ENCODE data around the gene F9.
"Not testable (repeated sequence)": the region's sequence is repeated elsewhere in the genome, so short reads cannot be mapped to it uniquely, and the experiment has no call there.

Gene F9

DNA sequence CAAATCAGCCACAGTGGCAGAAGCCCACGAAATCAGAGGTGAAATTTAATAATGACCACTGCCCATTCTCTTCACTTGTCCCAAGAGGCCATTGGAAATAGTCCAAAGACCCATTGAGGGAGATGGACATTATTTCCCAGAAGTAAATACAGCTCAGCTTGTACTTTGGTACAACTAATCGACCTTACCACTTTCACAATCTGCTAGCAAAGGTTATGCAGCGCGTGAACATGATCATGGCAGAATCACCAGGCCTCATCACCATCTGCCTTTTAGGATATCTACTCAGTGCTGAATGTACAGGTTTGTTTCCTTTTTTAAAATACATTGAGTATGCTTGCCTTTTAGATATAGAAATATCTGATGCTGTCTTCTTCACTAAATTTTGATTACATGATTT lies at the start of gene F9:
Gene F9, plus strand, starts transcription at position 190 of the 400 bp plus-strand sequence. Its CDS starts 26 bp downstream, at position 216.
- Mint-ChIP-seq H3K9me3 (no peaks in the 10 kb centered on the region), H3K27ac (no peak within 1 kb of the TSS), H3K4me3 (no peak within 1 kb of the TSS), H3K4me1 (no peaks in the 10 kb centered on the region), H3K27me3 (no peaks in the 10 kb centered on the region)
- DNase-seq (no peak), ATAC-seq (no peak)

DNA sequence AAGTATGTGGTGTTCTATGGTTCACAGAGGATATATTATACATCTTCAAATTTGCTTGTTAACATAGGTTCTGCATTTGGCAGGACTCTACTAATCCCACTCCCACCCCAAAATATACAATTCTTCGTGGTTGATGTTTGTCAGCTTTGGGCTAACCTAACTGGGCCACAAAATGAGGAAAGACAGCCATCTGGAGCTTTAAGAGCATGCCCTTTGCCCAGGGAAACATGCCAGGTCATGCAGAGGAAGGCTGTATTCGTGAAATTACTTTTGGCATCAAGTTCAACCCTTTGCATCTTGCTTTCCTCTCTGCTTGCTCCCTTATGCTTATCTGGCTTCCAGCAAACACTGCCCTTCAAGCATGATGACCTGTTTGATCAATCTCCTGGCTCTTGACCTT lies 46.8 kb upstream of the F9 start:
- H3K27me3 Mint-ChIP-seq = no peaks in the 10 kb centered on the region
- DNase-seq (no peak), ATAC-seq (no peak)
- H3K4me1 Mint-ChIP-seq = no peaks in the 10 kb centered on the region
- H3K9me3 Mint-ChIP-seq = no peaks in the 10 kb centered on the region
- H3K27ac Mint-ChIP-seq = no peak overlapping the region
- no peak overlapping the region for H3K4me3 Mint-ChIP-seq

DNA sequence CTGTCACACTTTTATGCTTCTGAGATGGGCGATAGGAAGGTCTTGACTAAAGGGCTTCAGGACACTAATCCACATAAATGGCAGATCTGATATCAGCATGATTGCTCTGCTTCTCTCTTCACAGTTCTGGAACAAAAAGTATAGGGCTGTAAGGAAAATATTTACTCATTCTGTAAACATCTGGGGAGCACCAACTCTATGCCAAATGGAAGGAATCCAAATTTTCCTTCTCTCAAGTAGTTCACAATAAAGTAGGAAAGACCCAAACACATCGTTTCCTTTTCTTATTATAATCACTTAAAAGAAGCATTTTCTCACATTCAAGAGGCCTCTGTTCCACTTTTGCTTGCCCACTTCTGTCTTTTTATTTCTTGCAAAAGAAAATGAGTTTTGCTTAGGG lies 45.9 kb upstream of the F9 start:
- Mint-ChIP-seq H3K27ac (no peak overlapping the region), H3K9me3 (no peaks in the 10 kb centered on the region), H3K27me3 (no peaks in the 10 kb centered on the region), H3K4me3 (no peak overlapping the region), H3K4me1 (no peaks in the 10 kb centered on the region)
- ATAC-seq (no peak), DNase-seq (no peak)

DNA sequence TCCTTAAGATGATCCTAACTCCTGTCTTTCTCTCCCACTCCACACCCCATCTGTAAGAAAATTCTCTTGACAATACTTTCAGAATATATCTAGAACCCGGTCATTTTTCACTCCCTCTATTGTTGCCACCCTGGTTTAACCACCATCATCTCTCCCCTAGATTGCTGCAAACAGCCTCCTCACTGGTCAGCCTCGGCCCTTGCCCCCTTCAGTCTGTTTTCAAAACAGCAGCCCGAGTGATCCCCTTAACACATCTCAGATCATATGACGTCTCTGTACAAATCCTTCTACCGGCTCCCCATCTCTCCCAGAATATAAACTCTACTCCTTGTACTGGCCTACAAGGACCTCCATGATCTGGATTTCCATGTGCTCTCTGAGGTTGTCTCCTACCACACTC lies 35.2 kb upstream of the F9 start:
- no peaks in the 10 kb centered on the region for H3K4me1 Mint-ChIP-seq
- H3K4me3 Mint-ChIP-seq = no peak overlapping the region

DNA sequence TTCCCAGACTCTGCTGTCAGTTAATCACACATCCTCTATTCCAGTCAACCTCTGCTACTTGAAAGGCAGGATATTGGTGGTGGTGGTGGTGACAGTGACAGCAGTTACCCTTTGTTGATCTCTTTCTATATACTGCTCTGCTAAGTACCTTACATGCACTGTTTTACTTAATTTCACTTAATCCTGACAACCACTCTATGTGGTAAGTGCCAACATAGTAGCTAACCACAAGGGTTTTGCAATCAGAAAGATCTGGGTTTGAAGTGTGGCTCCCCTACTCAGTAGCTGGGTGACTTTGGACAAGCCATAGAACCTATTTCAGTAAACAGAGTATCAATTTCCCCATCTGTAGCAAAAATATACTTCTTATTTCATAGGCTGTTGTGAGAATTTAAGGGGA lies 24.2 kb upstream of the F9 start:
- H3K9me3 Mint-ChIP-seq = no peaks in the 10 kb centered on the region

More for the DNA sequence above, 35.2 kb upstream of the F9 start:
- no peak overlapping the region for H3K27ac Mint-ChIP-seq
- ATAC-seq (no peak), DNase-seq (no peak)
- no peaks in the 10 kb centered on the region for H3K9me3 Mint-ChIP-seq
- no peaks in the 10 kb centered on the region for H3K27me3 Mint-ChIP-seq

DNA sequence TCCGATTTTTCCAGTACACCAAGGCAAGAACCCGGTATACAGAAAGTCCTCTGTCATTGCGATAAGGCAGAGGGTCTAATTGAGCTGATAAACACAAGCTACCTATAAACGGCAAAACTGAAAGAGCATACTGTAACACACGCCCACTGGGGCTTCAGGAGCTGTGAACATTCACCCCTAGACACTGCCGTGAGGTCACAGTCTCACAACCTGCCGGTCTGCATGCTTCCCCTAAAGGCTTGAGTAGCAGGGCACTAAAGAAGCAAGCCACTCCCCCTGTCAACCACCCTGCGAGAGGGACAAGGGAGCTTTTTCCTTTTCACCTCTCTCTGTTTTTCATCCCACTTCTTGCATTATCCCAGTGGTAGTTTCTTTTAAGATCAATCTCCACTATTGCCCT lies 22.4 kb upstream of the F9 start:
- Mint-ChIP-seq H3K4me1 (no peaks in the 10 kb centered on the region), H3K9me3 (no peaks in the 10 kb centered on the region), H3K27me3 (no peaks in the 10 kb centered on the region), H3K27ac (no peak overlapping the region), H3K4me3 (no peak overlapping the region)
- DNase-seq (no peak), ATAC-seq (no peak)

More for the DNA sequence above, 24.2 kb upstream of the F9 start:
- no peak for DNase-seq
- Mint-ChIP-seq H3K27ac (no peak overlapping the region), H3K4me1 (no peaks in the 10 kb centered on the region), H3K4me3 (no peak overlapping the region), H3K27me3 (no peaks in the 10 kb centered on the region)
- ATAC-seq = no peak

DNA sequence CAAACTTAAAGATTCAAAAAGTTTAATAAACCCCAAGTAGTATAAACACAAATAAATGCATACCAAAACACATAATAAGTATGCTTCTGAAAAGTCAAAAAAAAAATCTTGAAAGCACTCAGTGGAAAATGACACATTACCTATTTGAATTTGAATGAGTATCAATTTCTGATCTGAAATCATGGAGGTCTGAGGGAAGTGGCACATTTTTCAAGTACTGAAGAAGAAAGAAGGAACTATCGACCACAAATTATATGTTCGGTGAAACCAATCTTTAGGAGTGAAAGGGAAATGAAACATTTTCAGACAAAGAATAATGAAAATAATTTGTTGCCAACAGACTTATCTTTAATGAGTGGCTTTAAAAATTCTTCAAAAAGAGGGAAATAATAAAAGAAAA lies 12.1 kb upstream of the F9 start:
- DNase-seq = no peak
- Mint-ChIP-seq H3K27me3 (no peaks in the 10 kb centered on the region), H3K4me3 (no peak overlapping the region), H3K27ac (no peak overlapping the region), H3K4me1 (no peaks in the 10 kb centered on the region), H3K9me3 (no peaks in the 10 kb centered on the region)
- no peak for ATAC-seq

DNA sequence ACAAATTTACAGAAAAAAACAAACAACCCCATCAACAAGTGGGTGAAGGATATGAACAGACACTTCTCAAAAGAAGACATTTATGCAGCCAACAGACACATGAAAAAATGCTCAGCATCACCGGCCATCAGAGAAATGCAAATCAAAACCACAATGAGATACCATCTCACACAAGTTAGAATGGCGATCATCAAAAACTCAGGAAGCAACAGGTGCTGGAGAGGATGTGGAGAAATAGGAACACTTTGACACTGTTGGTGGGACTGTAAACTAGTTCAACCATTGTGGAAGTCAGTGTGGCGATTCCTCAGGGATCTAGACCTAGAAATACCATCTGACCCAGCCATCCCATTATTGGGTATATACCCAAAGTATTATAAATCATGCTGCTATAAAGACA lies 1.7 kb upstream of the F9 start:
- not testable (repeated sequence) for H3K27me3 Mint-ChIP-seq, ATAC-seq, H3K4me3 Mint-ChIP-seq, H3K9me3 Mint-ChIP-seq, H3K4me1 Mint-ChIP-seq, H3K27ac Mint-ChIP-seq, DNase-seq

DNA sequence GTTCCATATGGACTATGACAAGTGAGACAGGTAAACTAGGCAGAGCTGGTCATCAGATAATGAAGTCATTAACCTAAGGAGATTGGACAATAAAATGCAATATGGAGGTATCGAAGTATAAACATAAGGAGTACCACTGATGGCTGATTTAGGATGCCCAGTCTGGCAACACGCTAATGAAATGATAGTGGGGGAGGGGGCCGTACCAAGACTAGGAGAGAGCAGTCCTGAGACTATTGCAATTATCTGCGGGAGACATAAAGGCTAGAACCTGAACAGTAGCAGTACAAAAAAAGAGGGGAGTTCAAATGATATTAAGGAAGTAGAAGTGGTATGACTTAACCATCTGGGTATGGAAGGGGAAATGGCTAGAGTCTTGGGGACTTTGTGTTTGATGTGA lies 2.3 kb downstream of the F9 start:
- no peak for ATAC-seq
- Mint-ChIP-seq H3K9me3 (no peaks in the 10 kb centered on the region), H3K27me3 (no peaks in the 10 kb centered on the region), H3K4me1 (no peaks in the 10 kb centered on the region), H3K27ac (no peak overlapping the region), H3K4me3 (no peak overlapping the region)
- no peak for DNase-seq

DNA sequence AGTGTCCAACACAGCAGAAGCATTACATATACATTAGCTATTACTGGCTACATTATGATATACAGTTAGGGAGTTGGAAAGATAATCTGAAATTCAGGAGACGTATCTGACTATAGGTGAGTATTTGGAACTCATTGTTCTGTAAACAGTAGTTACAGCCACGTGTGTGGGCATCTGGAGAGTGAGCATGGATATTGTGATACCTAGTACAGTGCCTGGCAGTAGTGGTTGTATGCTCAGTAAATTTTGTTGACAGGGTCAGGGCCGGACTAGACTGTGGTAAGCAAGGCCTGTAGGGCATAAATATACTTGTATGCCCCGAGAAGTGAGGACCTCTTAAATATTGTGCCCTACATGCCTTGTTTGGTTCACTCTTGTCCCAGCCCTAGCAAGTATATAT lies 2.9 kb downstream of the F9 start:
- Mint-ChIP-seq H3K27me3 (no peaks in the 10 kb centered on the region), H3K4me1 (no peaks in the 10 kb centered on the region), H3K27ac (no peak overlapping the region), H3K4me3 (no peak overlapping the region), H3K9me3 (no peaks in the 10 kb centered on the region)
- DNase-seq (no peak), ATAC-seq (no peak)

DNA sequence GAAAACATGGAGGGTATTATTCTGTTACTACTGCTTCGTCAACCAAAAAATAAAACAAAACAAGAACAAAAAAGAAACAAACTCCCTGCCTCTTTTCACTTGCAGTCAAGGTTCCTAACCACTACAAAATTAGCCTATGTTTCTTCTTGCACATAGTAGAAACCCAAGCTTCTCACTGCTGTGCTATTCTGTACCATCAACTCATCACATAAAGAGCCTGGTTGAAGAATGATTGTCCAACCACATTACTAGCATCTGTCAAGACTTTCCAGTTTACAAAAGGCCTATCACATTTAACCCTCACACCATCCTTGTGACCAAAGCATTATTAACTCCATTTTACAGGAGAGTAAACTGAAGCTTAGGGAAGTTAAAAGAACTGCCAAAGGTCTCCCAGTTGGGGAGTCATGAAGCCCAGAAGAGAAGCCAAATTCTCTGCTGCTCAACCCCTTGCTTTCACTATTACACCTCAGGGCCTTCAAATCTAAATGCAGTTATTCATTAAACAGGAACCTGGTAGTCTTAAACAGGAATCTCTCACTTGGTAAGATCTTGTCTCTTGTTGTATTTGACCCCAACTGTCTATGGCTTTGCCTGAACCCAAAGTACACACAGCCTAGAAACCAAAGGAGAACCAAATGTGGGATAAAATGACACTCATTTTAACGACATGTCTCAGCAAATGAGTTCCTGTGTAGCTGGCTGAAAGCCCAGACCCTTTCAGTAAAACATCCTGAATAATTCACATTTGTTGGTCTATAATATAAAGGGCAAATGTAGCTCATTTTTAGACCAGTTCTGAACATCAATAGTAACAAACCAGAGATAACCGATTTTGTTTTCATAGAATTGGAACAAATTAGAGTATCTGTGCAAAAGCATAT lies 8.6 kb downstream of the F9 start:
- H3K4me1 Mint-ChIP-seq = no peaks in the 10 kb centered on the region
- ATAC-seq (no peak), DNase-seq (no peak)
- no peaks in the 10 kb centered on the region for H3K9me3 Mint-ChIP-seq
- no peak overlapping the region for H3K4me3 Mint-ChIP-seq
- no peaks in the 10 kb centered on the region for H3K27me3 Mint-ChIP-seq
- H3K27ac Mint-ChIP-seq = no peak overlapping the region

DNA sequence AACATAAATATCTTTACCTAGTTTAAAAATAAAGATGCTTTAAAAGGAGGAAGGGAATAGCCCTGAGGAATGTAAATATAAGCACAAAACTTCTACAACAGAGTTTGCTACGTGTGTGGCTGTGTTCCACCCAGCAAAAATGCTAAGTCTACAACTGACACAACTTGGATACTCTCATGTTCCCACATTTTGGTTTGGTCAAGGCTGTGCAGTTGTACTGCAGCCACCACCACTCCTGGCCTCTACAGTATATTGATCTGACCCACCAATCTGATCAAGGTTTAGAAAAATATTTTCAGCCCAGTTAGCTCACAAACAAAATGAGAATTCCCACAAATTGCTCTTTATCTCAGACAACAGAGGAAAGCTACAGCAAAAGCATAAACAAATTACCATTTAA lies 12.1 kb downstream of the F9 start:
- no peak for ATAC-seq
- no peaks in the 10 kb centered on the region for H3K27me3 Mint-ChIP-seq
- H3K4me3 Mint-ChIP-seq = no peak overlapping the region
- H3K9me3 Mint-ChIP-seq = no peaks in the 10 kb centered on the region
- no peaks in the 10 kb centered on the region for H3K4me1 Mint-ChIP-seq
- no peak overlapping the region for H3K27ac Mint-ChIP-seq
- DNase-seq = no peak

DNA sequence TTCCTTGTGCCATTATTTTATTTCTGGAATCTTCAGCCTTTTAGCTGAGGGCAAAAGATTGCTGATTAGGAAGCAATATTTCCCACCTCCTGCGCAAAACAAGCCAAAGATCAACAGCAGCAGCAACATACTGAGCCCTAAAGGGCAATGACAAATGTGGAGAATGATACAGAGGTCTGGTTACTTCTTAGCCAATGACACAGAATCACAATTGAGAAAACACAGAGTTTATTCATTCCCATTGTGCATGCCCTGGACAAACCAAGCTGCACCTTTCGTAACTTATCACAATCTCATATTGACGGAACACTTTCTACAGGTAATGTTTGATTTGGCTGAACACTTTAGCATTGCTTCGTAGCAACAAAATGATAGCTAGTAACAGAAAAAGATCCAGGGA lies 13.4 kb downstream of the F9 start:
- no peak for ATAC-seq
- no peak overlapping the region for H3K27ac Mint-ChIP-seq
- no peaks in the 10 kb centered on the region for H3K4me1 Mint-ChIP-seq
- no peak overlapping the region for H3K4me3 Mint-ChIP-seq
- H3K9me3 Mint-ChIP-seq = no peaks in the 10 kb centered on the region
- no peak for DNase-seq
- H3K27me3 Mint-ChIP-seq = no peaks in the 10 kb centered on the region

DNA sequence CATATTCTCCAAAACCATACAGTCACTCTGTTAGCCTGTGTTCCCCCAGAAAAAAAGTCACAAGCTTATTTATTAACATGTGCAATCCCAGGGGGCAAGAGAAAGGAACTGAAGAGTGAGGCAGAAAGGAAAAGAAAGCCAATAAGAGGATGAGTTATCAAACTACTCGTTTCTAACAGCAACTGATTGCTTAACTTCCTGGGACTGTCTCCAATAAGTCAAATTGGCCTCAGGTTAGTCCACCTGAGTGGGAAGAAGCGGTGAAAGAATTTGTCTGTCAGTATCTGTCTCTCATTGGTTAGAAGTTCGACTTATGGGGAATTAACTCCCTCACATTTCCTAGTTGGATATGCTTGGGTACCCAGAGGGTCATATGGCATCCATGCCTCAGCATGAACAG lies 14.1 kb downstream of the F9 start:
- Mint-ChIP-seq H3K27me3 (no peaks in the 10 kb centered on the region), H3K27ac (no peak overlapping the region), H3K4me1 (no peaks in the 10 kb centered on the region), H3K4me3 (no peak overlapping the region), H3K9me3 (no peaks in the 10 kb centered on the region)
- DNase-seq = no peak
- ATAC-seq = no peak

DNA sequence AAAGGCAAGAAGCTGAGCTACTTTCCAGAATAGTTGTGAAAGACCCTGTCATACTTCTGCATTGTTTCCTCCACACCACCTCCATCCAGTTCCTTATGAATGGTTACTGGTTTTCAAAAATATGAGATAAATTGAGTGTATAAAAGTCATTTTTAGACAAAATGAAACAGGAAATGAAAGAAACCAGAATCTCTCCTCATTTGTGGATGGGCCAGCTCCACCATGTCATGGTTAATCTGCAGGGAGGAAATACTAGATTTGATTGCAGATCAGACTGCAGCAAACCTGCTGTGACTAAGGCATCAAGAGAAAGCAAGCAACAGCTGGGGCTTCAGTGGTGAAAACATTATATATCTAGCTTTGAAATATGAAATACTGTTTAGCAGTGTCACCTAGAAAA lies 23.8 kb downstream of the F9 start:
- Mint-ChIP-seq H3K4me3 (no peak overlapping the region), H3K4me1 (no peaks in the 10 kb centered on the region), H3K27me3 (peaks cover 8% of the 10 kb centered on the region), H3K9me3 (no peaks in the 10 kb centered on the region), H3K27ac (no peak overlapping the region)
- DNase-seq = no peak
- ATAC-seq = no peak

DNA sequence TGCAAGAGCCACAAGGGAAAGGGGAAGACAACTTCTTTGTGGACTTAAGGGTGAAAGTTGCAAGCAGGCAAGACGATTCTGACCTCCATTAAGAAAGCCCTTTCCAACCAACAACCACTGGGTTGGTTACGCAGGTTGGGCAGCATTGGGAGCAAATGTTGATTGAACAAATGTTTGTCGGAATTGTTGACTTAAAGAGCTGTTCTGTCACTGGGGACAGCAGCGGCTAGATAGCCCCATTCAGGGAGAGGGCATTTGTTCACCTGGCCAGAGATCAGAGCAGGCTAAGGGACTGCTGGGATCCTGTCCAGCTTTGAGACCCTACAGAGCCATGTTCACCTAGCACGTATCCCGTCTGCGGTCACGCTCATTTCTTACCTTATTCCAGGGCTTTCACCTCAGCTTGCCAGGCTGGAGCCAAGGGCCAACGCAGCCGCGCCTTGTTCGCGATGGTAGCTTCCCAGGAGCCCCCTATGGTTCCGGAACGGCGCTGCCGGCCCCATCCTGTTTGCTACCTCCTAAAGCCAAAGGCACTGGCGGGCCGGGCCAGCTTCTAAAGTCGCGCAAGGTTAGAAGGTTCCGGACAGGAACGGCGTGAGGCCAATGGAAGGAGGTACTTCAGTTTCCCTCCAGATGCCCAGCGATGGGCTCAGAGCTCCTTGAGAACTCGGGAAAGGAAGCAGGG lies 24.6 kb downstream of the F9 start:
- Mint-ChIP-seq H3K4me1 (no peaks in the 10 kb centered on the region), H3K4me3 (no peak overlapping the region), H3K9me3 (no peaks in the 10 kb centered on the region), H3K27ac (no peak overlapping the region), H3K27me3 (peaks cover 8% of the 10 kb centered on the region)
- ATAC-seq (no peak), DNase-seq (no peak)
